ENCODE measurements around the gene TUBA1B. TPM values are rescaled to one million over a fixed set of nuclear protein-coding genes. Genes with fewer than 3 reads are reported as not detected.

The TUBA1B gene
- total and polyA plus RNA-seq, 2 of the 8 experiments (the other 6 are each of a cell fraction or from before 2014, with no cell fraction given) = 2,092 to 6,837 TPM

DNA sequence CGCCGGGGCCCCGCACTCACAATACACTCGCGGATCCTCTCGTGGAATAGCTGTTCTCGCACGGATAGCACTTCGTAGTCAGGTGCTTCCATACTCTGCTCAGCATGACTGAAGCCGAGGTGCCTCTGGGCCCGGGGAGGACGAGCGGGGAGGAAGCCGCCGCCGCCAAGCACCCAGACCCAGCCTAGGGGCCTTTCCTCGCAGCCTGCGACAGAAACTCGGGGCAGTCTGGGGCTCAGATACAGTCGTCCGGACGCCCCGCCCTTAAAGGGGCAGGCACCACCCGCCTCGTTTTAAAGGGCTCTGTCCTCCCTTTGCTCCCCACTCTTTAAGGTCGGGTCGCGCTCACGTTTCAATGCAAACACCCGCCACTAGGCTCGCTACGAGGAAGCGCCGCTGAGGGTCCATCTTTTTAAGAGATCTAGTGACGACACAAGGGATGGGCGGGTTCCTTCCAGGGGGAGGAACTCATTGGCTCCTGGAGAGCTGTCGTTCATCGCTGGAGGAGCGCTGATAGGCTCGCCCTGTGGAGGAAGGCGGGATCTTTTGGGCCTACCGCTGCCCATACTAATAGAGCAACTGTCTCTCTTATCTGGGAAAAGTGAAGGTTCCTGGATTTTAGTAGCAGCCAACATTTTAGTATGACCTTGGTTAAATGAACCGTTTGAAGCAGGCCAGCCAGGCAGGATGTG is 20.6 kb downstream of the TUBA1B start, which contains the start of gene LMBR1L (continued):
- TF ChIP-seq, protein P1, sequence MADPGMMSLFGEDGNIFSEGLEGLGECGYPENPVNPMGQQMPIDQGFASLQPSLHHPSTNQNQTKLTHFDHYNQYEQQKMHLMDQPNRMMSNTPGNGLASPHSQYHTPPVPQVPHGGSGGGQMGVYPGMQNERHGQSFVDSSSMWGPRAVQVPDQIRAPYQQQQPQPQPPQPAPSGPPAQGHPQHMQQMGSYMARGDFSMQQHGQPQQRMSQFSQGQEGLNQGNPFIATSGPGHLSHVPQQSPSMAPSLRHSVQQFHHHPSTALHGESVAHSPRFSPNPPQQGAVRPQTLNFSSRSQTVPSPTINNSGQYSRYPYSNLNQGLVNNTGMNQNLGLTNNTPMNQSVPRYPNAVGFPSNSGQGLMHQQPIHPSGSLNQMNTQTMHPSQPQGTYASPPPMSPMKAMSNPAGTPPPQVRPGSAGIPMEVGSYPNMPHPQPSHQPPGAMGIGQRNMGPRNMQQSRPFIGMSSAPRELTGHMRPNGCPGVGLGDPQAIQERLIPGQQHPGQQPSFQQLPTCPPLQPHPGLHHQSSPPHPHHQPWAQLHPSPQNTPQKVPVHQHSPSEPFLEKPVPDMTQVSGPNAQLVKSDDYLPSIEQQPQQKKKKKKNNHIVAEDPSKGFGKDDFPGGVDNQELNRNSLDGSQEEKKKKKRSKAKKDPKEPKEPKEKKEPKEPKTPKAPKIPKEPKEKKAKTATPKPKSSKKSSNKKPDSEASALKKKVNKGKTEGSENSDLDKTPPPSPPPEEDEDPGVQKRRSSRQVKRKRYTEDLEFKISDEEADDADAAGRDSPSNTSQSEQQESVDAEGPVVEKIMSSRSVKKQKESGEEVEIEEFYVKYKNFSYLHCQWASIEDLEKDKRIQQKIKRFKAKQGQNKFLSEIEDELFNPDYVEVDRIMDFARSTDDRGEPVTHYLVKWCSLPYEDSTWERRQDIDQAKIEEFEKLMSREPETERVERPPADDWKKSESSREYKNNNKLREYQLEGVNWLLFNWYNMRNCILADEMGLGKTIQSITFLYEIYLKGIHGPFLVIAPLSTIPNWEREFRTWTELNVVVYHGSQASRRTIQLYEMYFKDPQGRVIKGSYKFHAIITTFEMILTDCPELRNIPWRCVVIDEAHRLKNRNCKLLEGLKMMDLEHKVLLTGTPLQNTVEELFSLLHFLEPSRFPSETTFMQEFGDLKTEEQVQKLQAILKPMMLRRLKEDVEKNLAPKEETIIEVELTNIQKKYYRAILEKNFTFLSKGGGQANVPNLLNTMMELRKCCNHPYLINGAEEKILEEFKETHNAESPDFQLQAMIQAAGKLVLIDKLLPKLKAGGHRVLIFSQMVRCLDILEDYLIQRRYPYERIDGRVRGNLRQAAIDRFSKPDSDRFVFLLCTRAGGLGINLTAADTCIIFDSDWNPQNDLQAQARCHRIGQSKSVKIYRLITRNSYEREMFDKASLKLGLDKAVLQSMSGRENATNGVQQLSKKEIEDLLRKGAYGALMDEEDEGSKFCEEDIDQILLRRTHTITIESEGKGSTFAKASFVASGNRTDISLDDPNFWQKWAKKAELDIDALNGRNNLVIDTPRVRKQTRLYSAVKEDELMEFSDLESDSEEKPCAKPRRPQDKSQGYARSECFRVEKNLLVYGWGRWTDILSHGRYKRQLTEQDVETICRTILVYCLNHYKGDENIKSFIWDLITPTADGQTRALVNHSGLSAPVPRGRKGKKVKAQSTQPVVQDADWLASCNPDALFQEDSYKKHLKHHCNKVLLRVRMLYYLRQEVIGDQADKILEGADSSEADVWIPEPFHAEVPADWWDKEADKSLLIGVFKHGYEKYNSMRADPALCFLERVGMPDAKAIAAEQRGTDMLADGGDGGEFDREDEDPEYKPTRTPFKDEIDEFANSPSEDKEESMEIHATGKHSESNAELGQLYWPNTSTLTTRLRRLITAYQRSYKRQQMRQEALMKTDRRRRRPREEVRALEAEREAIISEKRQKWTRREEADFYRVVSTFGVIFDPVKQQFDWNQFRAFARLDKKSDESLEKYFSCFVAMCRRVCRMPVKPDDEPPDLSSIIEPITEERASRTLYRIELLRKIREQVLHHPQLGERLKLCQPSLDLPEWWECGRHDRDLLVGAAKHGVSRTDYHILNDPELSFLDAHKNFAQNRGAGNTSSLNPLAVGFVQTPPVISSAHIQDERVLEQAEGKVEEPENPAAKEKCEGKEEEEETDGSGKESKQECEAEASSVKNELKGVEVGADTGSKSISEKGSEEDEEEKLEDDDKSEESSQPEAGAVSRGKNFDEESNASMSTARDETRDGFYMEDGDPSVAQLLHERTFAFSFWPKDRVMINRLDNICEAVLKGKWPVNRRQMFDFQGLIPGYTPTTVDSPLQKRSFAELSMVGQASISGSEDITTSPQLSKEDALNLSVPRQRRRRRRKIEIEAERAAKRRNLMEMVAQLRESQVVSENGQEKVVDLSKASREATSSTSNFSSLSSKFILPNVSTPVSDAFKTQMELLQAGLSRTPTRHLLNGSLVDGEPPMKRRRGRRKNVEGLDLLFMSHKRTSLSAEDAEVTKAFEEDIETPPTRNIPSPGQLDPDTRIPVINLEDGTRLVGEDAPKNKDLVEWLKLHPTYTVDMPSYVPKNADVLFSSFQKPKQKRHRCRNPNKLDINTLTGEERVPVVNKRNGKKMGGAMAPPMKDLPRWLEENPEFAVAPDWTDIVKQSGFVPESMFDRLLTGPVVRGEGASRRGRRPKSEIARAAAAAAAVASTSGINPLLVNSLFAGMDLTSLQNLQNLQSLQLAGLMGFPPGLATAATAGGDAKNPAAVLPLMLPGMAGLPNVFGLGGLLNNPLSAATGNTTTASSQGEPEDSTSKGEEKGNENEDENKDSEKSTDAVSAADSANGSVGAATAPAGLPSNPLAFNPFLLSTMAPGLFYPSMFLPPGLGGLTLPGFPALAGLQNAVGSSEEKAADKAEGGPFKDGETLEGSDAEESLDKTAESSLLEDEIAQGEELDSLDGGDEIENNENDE (IDR thresholded peaks at IDR 0.05; ENCODE audit: insufficient replicate concordance, low read length) = no peak
- peak; percentile 79 for TF ChIP-seq YY1 (IDR thresholded peaks at IDR 0.05; ENCODE audit: low read depth, low read length)
- TF ChIP-seq ZNF274 (IDR thresholded peaks at IDR 0.05; ENCODE audit: borderline replicate concordance, extremely low read depth, low read length) = no peak
- TF ChIP-seq EGR1 (IDR thresholded peaks at IDR 0.05; ENCODE audit: borderline replicate concordance, low read depth, low read length) = no peak
- peak; percentile 27 for TF ChIP-seq KDM4A (IDR thresholded peaks at IDR 0.05; ENCODE audit: low read depth, low read length, severe bottlenecking)
- TF ChIP-seq NANOG (IDR thresholded peaks at IDR 0.05; ENCODE audit: insufficient read depth, low read depth, low read length, poor library complexity, severe bottlenecking) = no peak
- TF ChIP-seq SP2 (IDR thresholded peaks at IDR 0.05; ENCODE audit: low read length) = peak; percentile 75
- TF ChIP-seq CHD1 (IDR thresholded peaks at IDR 0.05; ENCODE audit: low read depth, low read length) = no peak
- TF ChIP-seq EP300 (IDR thresholded peaks at IDR 0.05; ENCODE audit: borderline replicate concordance in 1 of 2, low read depth in 2 of 2, low read length in 2 of 2) = no peak
- TF ChIP-seq, protein P2, sequence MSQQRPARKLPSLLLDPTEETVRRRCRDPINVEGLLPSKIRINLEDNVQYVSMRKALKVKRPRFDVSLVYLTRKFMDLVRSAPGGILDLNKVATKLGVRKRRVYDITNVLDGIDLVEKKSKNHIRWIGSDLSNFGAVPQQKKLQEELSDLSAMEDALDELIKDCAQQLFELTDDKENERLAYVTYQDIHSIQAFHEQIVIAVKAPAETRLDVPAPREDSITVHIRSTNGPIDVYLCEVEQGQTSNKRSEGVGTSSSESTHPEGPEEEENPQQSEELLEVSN (IDR thresholded peaks at IDR 0.05) = no peak
